ENCODE results near the gene ACOT11.

- TF ChIP-seq EZH2 (IDR thresholded peaks at IDR 0.05) = no peak
- no peak for TF ChIP-seq CTCF (IDR thresholded peaks at IDR 0.05)
Measured at GRCh38 chr1:54546651-54547401, 1.2 kb upstream of the ACOT11 start.

All from neural progenitor cell (in vitro differentiated cells).